Measurements from ENCODE around the gene CAPN10.

Gene CAPN10, protein sequence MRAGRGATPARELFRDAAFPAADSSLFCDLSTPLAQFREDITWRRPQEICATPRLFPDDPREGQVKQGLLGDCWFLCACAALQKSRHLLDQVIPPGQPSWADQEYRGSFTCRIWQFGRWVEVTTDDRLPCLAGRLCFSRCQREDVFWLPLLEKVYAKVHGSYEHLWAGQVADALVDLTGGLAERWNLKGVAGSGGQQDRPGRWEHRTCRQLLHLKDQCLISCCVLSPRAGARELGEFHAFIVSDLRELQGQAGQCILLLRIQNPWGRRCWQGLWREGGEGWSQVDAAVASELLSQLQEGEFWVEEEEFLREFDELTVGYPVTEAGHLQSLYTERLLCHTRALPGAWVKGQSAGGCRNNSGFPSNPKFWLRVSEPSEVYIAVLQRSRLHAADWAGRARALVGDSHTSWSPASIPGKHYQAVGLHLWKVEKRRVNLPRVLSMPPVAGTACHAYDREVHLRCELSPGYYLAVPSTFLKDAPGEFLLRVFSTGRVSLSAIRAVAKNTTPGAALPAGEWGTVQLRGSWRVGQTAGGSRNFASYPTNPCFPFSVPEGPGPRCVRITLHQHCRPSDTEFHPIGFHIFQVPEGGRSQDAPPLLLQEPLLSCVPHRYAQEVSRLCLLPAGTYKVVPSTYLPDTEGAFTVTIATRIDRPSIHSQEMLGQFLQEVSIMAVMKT

DNA sequence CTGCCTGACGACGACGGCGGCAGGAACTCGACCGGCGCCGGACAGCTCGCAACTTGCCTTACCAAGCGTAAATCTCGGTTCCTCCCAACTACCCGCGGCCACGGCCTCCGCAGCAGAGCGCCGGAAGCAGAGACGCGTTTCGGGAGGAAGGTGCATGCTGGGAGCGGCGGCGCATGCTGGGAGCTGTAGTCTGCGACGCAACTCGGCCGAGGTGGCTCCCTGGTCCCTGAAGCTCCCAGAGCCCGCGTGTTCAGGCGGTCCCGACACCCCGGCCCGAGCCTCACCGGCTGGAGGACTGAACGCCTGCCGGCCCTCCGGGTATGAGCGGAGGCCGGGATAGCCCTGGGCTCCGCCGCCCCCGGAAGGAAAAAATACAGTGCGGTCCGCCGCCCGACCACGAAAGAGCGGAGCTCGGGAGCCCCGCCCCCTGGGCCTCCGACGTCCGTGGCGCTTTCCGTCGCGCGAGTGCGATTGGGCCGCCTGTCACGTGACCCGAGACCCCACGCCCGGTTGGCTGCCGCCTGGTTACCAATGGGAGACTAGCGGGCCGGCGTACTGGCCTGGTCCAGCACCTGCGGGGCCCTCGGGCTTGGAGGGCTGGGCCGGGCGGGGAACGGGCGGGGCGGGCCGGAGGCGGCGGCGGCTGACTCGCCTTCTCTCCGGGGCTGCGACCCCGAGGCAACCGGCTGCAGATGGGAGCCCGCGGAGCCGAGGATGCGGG lies at the start of gene CAPN10:
CAPN10 (plus strand) TSS at position 537 of the 721 bp plus-strand sequence; CDS start at position 715, 178 bp downstream.
- TF ChIP-seq EGR1 (IDR thresholded peaks at IDR 0.05): 0 out of 2 replicates have a peak, but pooled peaks have one; percentile 40
- TF ChIP-seq TAF1 (IDR thresholded peaks at IDR 0.05; ENCODE audit: low read depth): peak; percentile 87
- TF ChIP-seq NFIC (IDR thresholded peaks at IDR 0.05): no peak; the same call in 1 of the 2 replicates
- TF ChIP-seq TCF12 (IDR thresholded peaks at IDR 0.05; ENCODE audit: low read depth): peak; percentile 74
- 0 out of 2 replicates have a peak, but pooled peaks have one; percentile 7 for TF ChIP-seq TEAD4 (IDR thresholded peaks at IDR 0.05)
- TF ChIP-seq ZBTB7A (IDR thresholded peaks at IDR 0.05; ENCODE audit: low read depth): peak; percentile 23; the same call in 1 of the 2 replicates
- peak; percentile 74 for TF ChIP-seq YY1 (IDR thresholded peaks at IDR 0.05; ENCODE audit: low read depth)
- TF ChIP-seq RAD21 (IDR thresholded peaks at IDR 0.05; ENCODE audit: low read depth): no peak
- TF ChIP-seq, protein P1, sequence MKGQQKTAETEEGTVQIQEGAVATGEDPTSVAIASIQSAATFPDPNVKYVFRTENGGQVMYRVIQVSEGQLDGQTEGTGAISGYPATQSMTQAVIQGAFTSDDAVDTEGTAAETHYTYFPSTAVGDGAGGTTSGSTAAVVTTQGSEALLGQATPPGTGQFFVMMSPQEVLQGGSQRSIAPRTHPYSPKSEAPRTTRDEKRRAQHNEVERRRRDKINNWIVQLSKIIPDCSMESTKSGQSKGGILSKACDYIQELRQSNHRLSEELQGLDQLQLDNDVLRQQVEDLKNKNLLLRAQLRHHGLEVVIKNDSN (IDR thresholded peaks at IDR 0.05): peak; percentile 96
- TF ChIP-seq EP300 (IDR thresholded peaks at IDR 0.05; ENCODE audit: borderline replicate concordance): 0 out of 2 replicates have a peak, but pooled peaks have one; percentile 9
- TF ChIP-seq CEBPB (IDR thresholded peaks at IDR 0.05): no peak
- no peak for TF ChIP-seq FOXM1 (IDR thresholded peaks at IDR 0.05; ENCODE audit: borderline replicate concordance, low read depth)
- peak; percentile 71; the same call in 1 of the 2 replicates for TF ChIP-seq CREB1 (IDR thresholded peaks at IDR 0.05; ENCODE audit: low read depth)
- TF ChIP-seq, protein P2, sequence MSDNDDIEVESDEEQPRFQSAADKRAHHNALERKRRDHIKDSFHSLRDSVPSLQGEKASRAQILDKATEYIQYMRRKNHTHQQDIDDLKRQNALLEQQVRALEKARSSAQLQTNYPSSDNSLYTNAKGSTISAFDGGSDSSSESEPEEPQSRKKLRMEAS (IDR thresholded peaks at IDR 0.05): peak; percentile 76
- TF ChIP-seq, protein P3, sequence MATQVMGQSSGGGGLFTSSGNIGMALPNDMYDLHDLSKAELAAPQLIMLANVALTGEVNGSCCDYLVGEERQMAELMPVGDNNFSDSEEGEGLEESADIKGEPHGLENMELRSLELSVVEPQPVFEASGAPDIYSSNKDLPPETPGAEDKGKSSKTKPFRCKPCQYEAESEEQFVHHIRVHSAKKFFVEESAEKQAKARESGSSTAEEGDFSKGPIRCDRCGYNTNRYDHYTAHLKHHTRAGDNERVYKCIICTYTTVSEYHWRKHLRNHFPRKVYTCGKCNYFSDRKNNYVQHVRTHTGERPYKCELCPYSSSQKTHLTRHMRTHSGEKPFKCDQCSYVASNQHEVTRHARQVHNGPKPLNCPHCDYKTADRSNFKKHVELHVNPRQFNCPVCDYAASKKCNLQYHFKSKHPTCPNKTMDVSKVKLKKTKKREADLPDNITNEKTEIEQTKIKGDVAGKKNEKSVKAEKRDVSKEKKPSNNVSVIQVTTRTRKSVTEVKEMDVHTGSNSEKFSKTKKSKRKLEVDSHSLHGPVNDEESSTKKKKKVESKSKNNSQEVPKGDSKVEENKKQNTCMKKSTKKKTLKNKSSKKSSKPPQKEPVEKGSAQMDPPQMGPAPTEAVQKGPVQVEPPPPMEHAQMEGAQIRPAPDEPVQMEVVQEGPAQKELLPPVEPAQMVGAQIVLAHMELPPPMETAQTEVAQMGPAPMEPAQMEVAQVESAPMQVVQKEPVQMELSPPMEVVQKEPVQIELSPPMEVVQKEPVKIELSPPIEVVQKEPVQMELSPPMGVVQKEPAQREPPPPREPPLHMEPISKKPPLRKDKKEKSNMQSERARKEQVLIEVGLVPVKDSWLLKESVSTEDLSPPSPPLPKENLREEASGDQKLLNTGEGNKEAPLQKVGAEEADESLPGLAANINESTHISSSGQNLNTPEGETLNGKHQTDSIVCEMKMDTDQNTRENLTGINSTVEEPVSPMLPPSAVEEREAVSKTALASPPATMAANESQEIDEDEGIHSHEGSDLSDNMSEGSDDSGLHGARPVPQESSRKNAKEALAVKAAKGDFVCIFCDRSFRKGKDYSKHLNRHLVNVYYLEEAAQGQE (IDR thresholded peaks at IDR 0.05; ENCODE audit: low read depth): 0 out of 2 replicates have a peak, but pooled peaks have one; percentile 6

DNA sequence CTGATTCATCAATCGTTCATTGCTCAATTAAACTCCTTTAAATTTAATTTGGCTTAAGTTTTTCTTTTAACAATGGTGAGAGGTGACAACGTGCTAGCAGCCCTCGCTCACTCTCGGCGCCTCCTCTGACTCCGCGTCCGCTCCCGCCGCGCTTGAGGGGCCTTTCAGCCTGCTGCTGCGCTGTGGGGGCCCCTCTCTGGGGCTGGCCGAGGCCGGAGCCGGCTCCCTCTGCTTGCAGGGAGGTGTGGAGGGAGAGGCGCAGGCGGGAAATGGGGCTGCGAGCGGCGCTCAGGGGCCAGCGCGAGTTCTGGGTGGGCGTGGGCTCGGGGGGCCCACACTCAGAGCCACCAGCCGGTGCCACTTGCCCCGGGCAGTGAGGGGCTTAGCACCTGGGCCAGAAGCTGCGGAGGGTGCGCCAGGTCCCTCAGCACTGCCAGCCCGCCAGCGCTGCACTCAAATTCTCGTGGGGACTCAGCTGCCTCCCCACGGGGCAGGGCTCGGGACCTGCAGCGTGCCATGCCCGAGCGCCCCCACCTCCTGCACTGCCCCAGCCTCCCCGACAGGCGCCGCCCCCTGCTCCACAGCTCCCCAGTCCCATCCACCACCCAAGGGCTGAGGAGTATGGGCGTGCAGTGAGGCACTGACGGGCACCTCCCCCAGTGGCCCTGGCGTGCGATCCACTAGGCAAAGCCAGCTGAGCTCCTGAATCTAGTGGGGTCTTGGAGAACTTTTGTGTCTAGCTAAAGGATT lies 48.3 kb upstream of the CAPN10 start:
- TF ChIP-seq FOXM1 (IDR thresholded peaks at IDR 0.05; ENCODE audit: borderline replicate concordance, low read depth) (no peak), RAD21 (IDR thresholded peaks at IDR 0.05; ENCODE audit: low read depth) (no peak), TAF1 (IDR thresholded peaks at IDR 0.05; ENCODE audit: low read depth) (no peak)
- TF ChIP-seq, protein P3 (IDR thresholded peaks at IDR 0.05; ENCODE audit: low read depth): no peak

DNA sequence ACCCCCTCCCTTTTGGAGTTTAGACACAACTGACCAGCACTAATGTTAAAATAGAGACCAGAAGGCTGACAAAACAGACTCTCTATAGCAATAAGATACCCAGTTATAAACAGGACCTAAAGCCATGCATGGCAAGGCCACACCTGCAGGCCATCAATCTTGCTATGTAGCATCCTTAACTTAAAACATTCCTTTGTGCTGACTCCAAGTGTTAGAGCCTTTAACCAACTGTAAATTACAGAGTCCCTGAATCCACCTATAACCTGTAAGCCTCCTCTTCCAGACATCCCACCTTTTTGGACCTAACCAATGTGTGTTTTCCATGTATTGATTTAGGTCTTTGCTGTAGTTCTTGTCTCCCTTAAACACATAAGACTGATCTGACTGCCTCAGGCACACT lies 46.6 kb upstream of the CAPN10 start:
- TF ChIP-seq, protein P3 (IDR thresholded peaks at IDR 0.05; ENCODE audit: low read depth): no peak
- TF ChIP-seq ZBTB7A (IDR thresholded peaks at IDR 0.05; ENCODE audit: low read depth) (no peak), CREB1 (IDR thresholded peaks at IDR 0.05; ENCODE audit: low read depth) (no peak), EGR1 (IDR thresholded peaks at IDR 0.05) (no peak), EP300 (IDR thresholded peaks at IDR 0.05; ENCODE audit: borderline replicate concordance) (no peak), TAF1 (IDR thresholded peaks at IDR 0.05; ENCODE audit: low read depth) (no peak), TCF12 (IDR thresholded peaks at IDR 0.05; ENCODE audit: low read depth) (no peak), YY1 (IDR thresholded peaks at IDR 0.05; ENCODE audit: low read depth) (no peak), NFIC (IDR thresholded peaks at IDR 0.05) (no peak), FOXM1 (IDR thresholded peaks at IDR 0.05; ENCODE audit: borderline replicate concordance, low read depth) (no peak), RAD21 (IDR thresholded peaks at IDR 0.05; ENCODE audit: low read depth) (no peak), TEAD4 (IDR thresholded peaks at IDR 0.05) (no peak), CEBPB (IDR thresholded peaks at IDR 0.05) (no peak)
- TF ChIP-seq, protein P2 (IDR thresholded peaks at IDR 0.05): no peak
- TF ChIP-seq, protein P1 (IDR thresholded peaks at IDR 0.05): no peak

Data from Ishikawa (cell line).